ENCODE data around the gene SBNO2. TPM values are rescaled to one million over a fixed set of nuclear protein-coding genes. Genes with fewer than 3 reads are reported as not detected.

Gene SBNO2
- polyA plus RNA-seq, 1 of the 3 experiments (the other 2 are of a cell fraction) = 18.3 TPM

DNA sequence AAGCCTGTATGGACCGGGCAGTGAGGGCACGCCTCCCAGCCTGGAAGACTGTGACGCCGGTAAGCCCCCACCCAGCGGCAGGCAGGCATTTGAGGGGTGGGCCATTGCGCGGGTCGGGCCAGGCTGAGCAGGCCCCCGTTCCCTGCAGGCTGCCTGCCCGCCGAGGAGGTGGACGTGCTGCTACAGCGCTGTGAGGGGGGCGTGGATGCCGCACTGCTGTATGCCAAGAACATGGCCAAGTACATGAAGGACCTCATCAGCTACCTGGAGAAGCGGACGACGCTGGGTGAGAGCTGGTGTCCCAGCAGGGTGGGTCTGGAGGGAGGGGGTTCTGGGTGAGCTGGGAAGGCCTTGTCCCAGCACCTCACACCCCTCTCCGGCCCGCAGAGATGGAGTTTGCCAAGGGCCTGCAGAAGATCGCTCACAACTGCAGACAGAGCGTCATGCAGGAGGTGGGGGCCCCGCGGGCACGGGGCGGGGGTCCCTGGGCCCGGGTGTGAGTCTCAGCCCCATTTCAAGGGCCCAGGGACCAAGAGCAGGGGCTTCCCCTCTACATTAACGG is 100.0 kb downstream of the SBNO2 start (continued):
- TF ChIP-seq, protein P1, sequence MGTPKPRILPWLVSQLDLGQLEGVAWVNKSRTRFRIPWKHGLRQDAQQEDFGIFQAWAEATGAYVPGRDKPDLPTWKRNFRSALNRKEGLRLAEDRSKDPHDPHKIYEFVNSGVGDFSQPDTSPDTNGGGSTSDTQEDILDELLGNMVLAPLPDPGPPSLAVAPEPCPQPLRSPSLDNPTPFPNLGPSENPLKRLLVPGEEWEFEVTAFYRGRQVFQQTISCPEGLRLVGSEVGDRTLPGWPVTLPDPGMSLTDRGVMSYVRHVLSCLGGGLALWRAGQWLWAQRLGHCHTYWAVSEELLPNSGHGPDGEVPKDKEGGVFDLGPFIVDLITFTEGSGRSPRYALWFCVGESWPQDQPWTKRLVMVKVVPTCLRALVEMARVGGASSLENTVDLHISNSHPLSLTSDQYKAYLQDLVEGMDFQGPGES (IDR thresholded peaks at IDR 0.05; ENCODE audit: low read depth, low read length) = no peak
- TF ChIP-seq RCOR1 (IDR thresholded peaks at IDR 0.05; ENCODE audit: low read length) = no peak
- TF ChIP-seq RAD21 (IDR thresholded peaks at IDR 0.05; ENCODE audit: low read length) = no peak

DNA sequence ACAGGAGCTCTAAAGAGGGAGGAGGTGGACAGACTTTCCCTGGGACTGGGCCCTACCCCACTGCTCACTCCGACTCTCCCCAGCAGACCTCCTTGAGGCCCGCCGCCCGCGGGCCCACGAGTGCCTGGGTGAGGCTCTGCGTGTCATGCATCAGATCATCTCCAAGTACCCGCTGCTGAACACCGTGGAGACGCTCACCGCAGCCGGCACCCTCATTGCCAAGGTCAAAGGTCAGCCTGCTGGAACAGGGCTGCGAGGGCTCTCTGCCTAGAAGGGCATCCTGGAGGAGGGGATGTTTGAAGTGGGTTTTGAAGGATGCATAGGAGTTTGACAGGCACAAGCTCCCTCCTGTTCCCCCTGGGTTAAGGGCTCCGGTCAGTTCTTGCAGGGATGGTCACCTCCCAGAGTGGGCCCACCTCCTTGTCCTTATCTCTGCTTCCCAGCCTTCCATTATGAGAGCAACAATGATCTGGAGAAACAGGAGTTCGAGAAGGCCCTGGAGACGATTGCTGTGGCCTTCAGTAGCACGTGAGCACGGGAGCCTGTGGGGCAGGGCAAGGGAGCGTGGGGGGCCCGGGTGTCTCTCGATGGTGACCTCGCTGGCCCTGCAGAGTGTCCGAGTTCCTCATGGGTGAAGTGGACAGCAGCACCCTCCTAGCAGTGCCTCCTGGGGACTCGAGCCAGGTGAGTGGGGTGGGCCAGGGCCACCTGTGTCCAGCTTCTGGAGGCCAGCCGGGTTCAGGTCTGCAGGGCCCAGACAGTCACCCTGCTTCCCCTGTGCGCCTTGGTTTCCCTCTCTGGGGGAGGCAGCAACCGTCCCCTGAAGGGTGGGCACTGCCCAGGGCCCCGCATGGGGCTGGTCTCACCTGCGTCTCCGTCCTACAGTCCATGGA is 100.8 kb downstream of the SBNO2 start:
- ChIA-PET CTCF (interaction anchor here (1.0 to 2.2 kb wide), 3 partner anchors 9 to 90 kb away, joined by 3 to 8 read pairs (median 4); partner anchors contain the start of gene WDR18), POLR2A (no interaction called here)
- Histone ChIP-seq H3K36me3 (replicated peaks in 1 of 2; ENCODE audit: control insufficient read depth in 1 of 2, insufficient read depth in 2 of 2, low read length in 1 of 2) (no peaks in the 10 kb centered on the region), H3K27ac (ENCODE audit: low read depth in 2 of 2, low read length in 1 of 2) (no peak overlapping the region), H2AFZ (ENCODE audit: low read depth) (no peak overlapping the region), H3K4me1 (ENCODE audit: control insufficient read depth in 1 of 2, insufficient read depth in 2 of 2, low read depth in 1 of 2, low read length in 1 of 2) (peaks cover 0 to 5% of the 10 kb centered on the region in 2 experiments; a peak in 1 of 4 replicates), H3K27me3 (ENCODE audit: insufficient read depth) (peaks cover 27% of the 10 kb centered on the region), H3K4me3 (ENCODE audit: low read depth in 2 of 2, low read length in 1 of 2) (no peak overlapping the region), H3F3A (replicated peaks; ENCODE audit: insufficient read depth) (peaks cover 18% of the 10 kb centered on the region), H4K20me1 (ENCODE audit: insufficient read depth) (no peaks in the 10 kb centered on the region), H3K4me2 (0 out of 2 replicates have a peak overlapping the region, but pooled peaks have one; percentile 89), H3K79me2 (ENCODE audit: insufficient read depth) (no peaks in the 10 kb centered on the region), H3K9me3 (no peaks in the 10 kb centered on the region), H3K9ac (no peak overlapping the region), H3K9me2 (no peaks in the 10 kb centered on the region)
- no peak for DNase-seq
- no peak for TF ChIP-seq POLR2AphosphoS5 (IDR thresholded peaks at IDR 0.05; ENCODE audit: low read depth, low read length)
- TF ChIP-seq YY1 (IDR thresholded peaks at IDR 0.05; ENCODE audit: low read depth) = no peak
- TF ChIP-seq SMC3 (IDR thresholded peaks at IDR 0.05; ENCODE audit: low read depth, low read length) = no peak
- no peak for TF ChIP-seq RFX5 (IDR thresholded peaks at IDR 0.05; ENCODE audit: low read length)
- no peak for TF ChIP-seq GATA2 (CRISPR knock-in tag; IDR thresholded peaks at IDR 0.05)
- TF ChIP-seq ELF1 (IDR thresholded peaks at IDR 0.05) = no peak
- TF ChIP-seq, protein P2, sequence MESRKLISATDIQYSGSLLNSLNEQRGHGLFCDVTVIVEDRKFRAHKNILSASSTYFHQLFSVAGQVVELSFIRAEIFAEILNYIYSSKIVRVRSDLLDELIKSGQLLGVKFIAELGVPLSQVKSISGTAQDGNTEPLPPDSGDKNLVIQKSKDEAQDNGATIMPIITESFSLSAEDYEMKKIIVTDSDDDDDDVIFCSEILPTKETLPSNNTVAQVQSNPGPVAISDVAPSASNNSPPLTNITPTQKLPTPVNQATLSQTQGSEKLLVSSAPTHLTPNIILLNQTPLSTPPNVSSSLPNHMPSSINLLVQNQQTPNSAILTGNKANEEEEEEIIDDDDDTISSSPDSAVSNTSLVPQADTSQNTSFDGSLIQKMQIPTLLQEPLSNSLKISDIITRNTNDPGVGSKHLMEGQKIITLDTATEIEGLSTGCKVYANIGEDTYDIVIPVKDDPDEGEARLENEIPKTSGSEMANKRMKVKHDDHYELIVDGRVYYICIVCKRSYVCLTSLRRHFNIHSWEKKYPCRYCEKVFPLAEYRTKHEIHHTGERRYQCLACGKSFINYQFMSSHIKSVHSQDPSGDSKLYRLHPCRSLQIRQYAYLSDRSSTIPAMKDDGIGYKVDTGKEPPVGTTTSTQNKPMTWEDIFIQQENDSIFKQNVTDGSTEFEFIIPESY (IDR thresholded peaks at IDR 0.05; ENCODE audit: borderline replicate concordance, low read depth) = no peak
- TF ChIP-seq PBX3 (IDR thresholded peaks at IDR 0.05) = no peak
- no peak for TF ChIP-seq TAF1 (IDR thresholded peaks at IDR 0.05; ENCODE audit: borderline replicate concordance, low read depth, low read length)
- TF ChIP-seq FOXM1 (IDR thresholded peaks at IDR 0.05; ENCODE audit: low read depth) = no peak
- no peak for TF ChIP-seq CHD2 (IDR thresholded peaks at IDR 0.05; ENCODE audit: low read length, partially characterized antibody)
- TF ChIP-seq RCOR1 (IDR thresholded peaks at IDR 0.05; ENCODE audit: low read length) = no peak
- no peak for TF ChIP-seq RAD21 (IDR thresholded peaks at IDR 0.05; ENCODE audit: low read length)
- TF ChIP-seq EZH2phosphoT487 (IDR thresholded peaks at IDR 0.05; ENCODE audit: borderline replicate concordance, low read depth) = no peak
- WGBS (ENCODE audit: low lambda C conversion rate) = 93% methylated on average over 25 of the region's 30 CpGs

Data from SK-N-SH (cell line).